Neural cell (in vitro differentiated cells): ENCODE data around the gene CD72. TPM values are rescaled to one million over a fixed set of nuclear protein-coding genes. Genes with fewer than 3 reads are reported as not detected.
"Not testable (repeated sequence)": the region's sequence is repeated elsewhere in the genome, so short reads cannot be mapped to it uniquely, and the experiment has no call there.

ENCODE experiments used
- H2AFZ ChIP-seq: fragments of 200-600, 300-800 bp; sonication (generic), shearing (Covaris generic); 2 replicates; pipeline ENCODE4 v1.6.0; 2014; ENCODE audit warnings: low read depth, mild to moderate bottlenecking, antibody characterized with exemption, low read length, moderate library complexity
- H3F3A ChIP-seq: fragments of 200-600 bp; shearing (Covaris generic); 2 replicates; pipeline ENCODE4 v1.6.1; 2016; ENCODE audit warnings: mild to moderate bottlenecking, moderate library complexity, mixed read lengths, antibody characterized with exemption, low read length; ENCODE audit not compliant: insufficient read depth, poor library complexity, severe bottlenecking
- H3K27ac ChIP-seq: fragments of 200-600, 300-800 bp; sonication (generic), shearing (Covaris generic); 2 replicates; pipeline ENCODE4 v1.5.1; 2014; ENCODE audit warnings: mild to moderate bottlenecking, low read length, moderate library complexity
- H3K27me3 ChIP-seq: fragments of 300-800, 200-600 bp; sonication (generic), shearing (Covaris generic); 2 replicates; pipeline ENCODE4 v1.6.0; 2014; ENCODE audit warnings: mild to moderate bottlenecking, low read depth, low read length, moderate library complexity; ENCODE audit not compliant: insufficient read depth
- H3K36me3 ChIP-seq: fragments of 300-800, 200-600 bp; sonication (generic), shearing (Covaris generic); 2 replicates; pipeline ENCODE4 v1.5.1; 2014; ENCODE audit warnings: mild to moderate bottlenecking, antibody characterized with exemption, low read length, moderate library complexity; ENCODE audit not compliant: insufficient read depth
- H3K4me2 ChIP-seq: fragments of 300-800, 200-600 bp; sonication (generic), shearing (Covaris generic); 2 replicates; pipeline ENCODE4 v1.6.0; 2014; ENCODE audit warnings: mild to moderate bottlenecking, low read length
- H3K4me3 ChIP-seq: fragments of 300-800, 200-600 bp; sonication (generic), shearing (Covaris generic); 2 replicates; pipeline ENCODE4 v1.5.1; 2014; ENCODE audit warnings: mild to moderate bottlenecking, low read length, moderate library complexity
- H3K79me2 ChIP-seq: fragments of 200-600 bp; shearing (Covaris generic); replicated peaks from 2 replicates; pipeline ENCODE4 v1.6.0; 2014; ENCODE audit warnings: mild to moderate bottlenecking, low read length, moderate library complexity; ENCODE audit not compliant: insufficient read depth
- H3K9ac ChIP-seq: fragments of 300-800, 200-600 bp; sonication (generic), shearing (Covaris generic); 2 replicates; pipeline ENCODE4 v1.6.1; 2016; ENCODE audit warnings: mild to moderate bottlenecking, low read length, mixed read lengths
- H3K9me2 ChIP-seq: fragments of 200-600 bp; shearing (Covaris generic); 2 replicates; pipeline ENCODE4 v1.6.1; 2016; ENCODE audit warnings: mild to moderate bottlenecking, low read length, mixed read lengths; ENCODE audit not compliant: insufficient read depth
- H3K9me3 ChIP-seq: fragments of 200-600, 300-800 bp; sonication (generic), shearing (Covaris generic); 2 replicates; pipeline ENCODE4 v1.6.1; 2016; ENCODE audit warnings: mild to moderate bottlenecking, mixed run types, low read length, moderate library complexity, mixed read lengths
- H4K20me1 ChIP-seq: fragments of 200-600 bp; shearing (Covaris generic); 2 replicates; pipeline ENCODE4 v1.6.1; 2016; ENCODE audit warnings: mild to moderate bottlenecking, mixed run types; ENCODE audit not compliant: insufficient read depth
- CTCF ChIP-seq: fragments of 450-650 bp; IDR thresholded peaks from 2 replicates; pipeline ENCODE4 v1.5.1; 2014; ENCODE audit warnings: antibody characterized with exemption, mild to moderate bottlenecking, moderate library complexity; ENCODE audit not compliant: poor library complexity, severe bottlenecking
- EP300 ChIP-seq: fragments of 450-650 bp; conservative IDR thresholded peaks from 2 replicates; pipeline ENCODE4 v1.6.1; 2014; ENCODE audit warnings: antibody characterized with exemption, mild to moderate bottlenecking, moderate library complexity; ENCODE audit not compliant: poor library complexity, severe bottlenecking
- EZH2 ChIP-seq: fragments of 200-600, 300-800 bp; shearing (Covaris generic), sonication (generic); IDR thresholded peaks from 2 replicates; pipeline ENCODE4 v1.6.1; 2014; ENCODE audit warnings: antibody characterized with exemption, low read length, borderline replicate concordance, mild to moderate bottlenecking; ENCODE audit not compliant: insufficient read depth, poor library complexity, severe bottlenecking
- MXI1 ChIP-seq: fragments of 450-650 bp; conservative IDR thresholded peaks from 2 replicates; pipeline ENCODE4 v1.6.1; 2014; ENCODE audit warnings: antibody characterized with exemption, mild to moderate bottlenecking; ENCODE audit not compliant: poor library complexity, severe bottlenecking
- POLR2AphosphoS5 ChIP-seq: IDR thresholded peaks from 2 replicates; pipeline ENCODE4 v1.6.1; 2012
- RAD21 ChIP-seq: fragments of 450-650 bp; conservative IDR thresholded peaks from 2 replicates; pipeline ENCODE4 v1.6.1; 2014; ENCODE audit warnings: antibody characterized with exemption, mild to moderate bottlenecking, moderate library complexity
- REST ChIP-seq: IDR thresholded peaks from 2 replicates; pipeline ENCODE4 v1.6.1; 2012; ENCODE audit warnings: borderline replicate concordance
- SMC3 ChIP-seq: fragments of 450-650 bp; conservative IDR thresholded peaks from 2 replicates; pipeline ENCODE4 v1.6.1; 2014; ENCODE audit warnings: antibody characterized with exemption, mild to moderate bottlenecking, moderate library complexity; ENCODE audit not compliant: poor library complexity
- TAF1 ChIP-seq: IDR thresholded peaks from 2 replicates; pipeline ENCODE4 v1.6.1; 2012; ENCODE audit warnings: low read depth
- polyA plus RNA-seq: library from polyadenylated mRNA; depleted of rRNA; stranded (reverse); fragments of >200 nt; gene quantifications from 2 replicates; pipeline ENCODE4 v1.2.3, GENCODE V29; 2014

CD72 gene
- polyA plus RNA-seq, 1 donor from 2014 or later = not detected

DNA sequence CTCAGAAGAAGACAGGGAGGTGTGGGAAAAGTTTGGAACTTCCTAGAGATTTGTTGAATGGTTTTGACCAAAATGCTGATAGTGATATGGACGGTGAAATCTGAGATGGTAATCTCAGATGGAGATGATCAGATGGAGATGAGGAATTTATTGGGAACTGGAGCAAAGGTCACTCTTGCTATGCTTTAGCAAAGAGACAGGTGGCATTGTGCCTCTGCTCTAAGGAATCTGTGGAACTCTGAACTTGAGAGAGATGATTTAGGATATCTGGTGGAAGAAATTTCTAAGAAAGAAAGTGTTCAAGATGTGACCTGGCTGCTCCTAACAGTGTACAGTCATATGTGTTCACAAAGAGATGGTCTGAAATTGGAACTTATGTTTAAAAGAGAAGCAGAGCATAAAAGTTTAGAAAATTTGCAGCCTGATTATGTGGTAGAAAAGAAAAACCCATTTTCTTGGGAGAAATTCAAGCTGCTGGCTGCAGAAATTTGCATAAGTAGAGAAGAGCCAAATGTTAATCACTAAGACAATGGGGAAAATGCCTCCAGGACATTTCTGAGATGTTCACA, 38.5 kb downstream of the CD72 start:
- not testable (repeated sequence) for H3K4me2 ChIP-seq, H3K9ac ChIP-seq, H3K9me3 ChIP-seq, H3K79me2 ChIP-seq, H3K27me3 ChIP-seq, H2AFZ ChIP-seq, H3K36me3 ChIP-seq, H3F3A ChIP-seq, H4K20me1 ChIP-seq, H3K27ac ChIP-seq, H3K4me3 ChIP-seq, H3K9me2 ChIP-seq

- H3F3A ChIP-seq = no peaks in the 10 kb centered on the region
Measured at GRCh38 chr9:35579130-35579529, 39.1 kb downstream of the CD72 start.

More at GRCh38 chr9:35579130-35579529, 39.1 kb downstream of the CD72 start:
- no peak for TF ChIP-seq REST
- no peak for TF ChIP-seq EZH2
- TF ChIP-seq TAF1 = no peak
- TF ChIP-seq EP300 = no peak
- TF ChIP-seq RAD21 = no peak
- no peak for TF ChIP-seq SMC3
- no peak for TF ChIP-seq POLR2AphosphoS5
- no peak for TF ChIP-seq CTCF
- no peak for TF ChIP-seq MXI1
- no peaks in the 10 kb centered on the region for H3K36me3 ChIP-seq
- no peak overlapping the region for H3K9ac ChIP-seq
- H3K4me2 ChIP-seq = no peak overlapping the region
- H3K9me2 ChIP-seq = no peaks in the 10 kb centered on the region
- no peak overlapping the region for H2AFZ ChIP-seq
- H3K27me3 ChIP-seq = no peaks in the 10 kb centered on the region
- no peaks in the 10 kb centered on the region for H4K20me1 ChIP-seq
- H3K9me3 ChIP-seq = no peaks in the 10 kb centered on the region
- no peaks in the 10 kb centered on the region for H3K79me2 ChIP-seq
- no peak overlapping the region for H3K4me3 ChIP-seq
- H3K27ac ChIP-seq = no peak overlapping the region
